GM15510 (cell line): ENCODE results near the gene DIPK2A.

ENCODE experiments used
- POLR2A ChIP-seq: IDR thresholded peaks from 3 replicates; pipeline ENCODE4 v1.6.1; 2011; ENCODE audit warnings: borderline replicate concordance; ENCODE audit not compliant: insufficient read length; ENCODE audit errors: extremely low read depth

DIPK2A gene

GRCh38 chr3:143970773-143971358 lies 757 bp upstream of the DIPK2A start:
- TF ChIP-seq POLR2A, result peak; percentile 28

GRCh38 chr3:143972155-143972504 lies 507 bp downstream of the DIPK2A start:
- TF ChIP-seq POLR2A, result no peak

- peak; percentile 48 for TF ChIP-seq POLR2A
Observed at GRCh38 chr3:143972505-143973258, 1.1 kb downstream of the DIPK2A start.

DNA sequence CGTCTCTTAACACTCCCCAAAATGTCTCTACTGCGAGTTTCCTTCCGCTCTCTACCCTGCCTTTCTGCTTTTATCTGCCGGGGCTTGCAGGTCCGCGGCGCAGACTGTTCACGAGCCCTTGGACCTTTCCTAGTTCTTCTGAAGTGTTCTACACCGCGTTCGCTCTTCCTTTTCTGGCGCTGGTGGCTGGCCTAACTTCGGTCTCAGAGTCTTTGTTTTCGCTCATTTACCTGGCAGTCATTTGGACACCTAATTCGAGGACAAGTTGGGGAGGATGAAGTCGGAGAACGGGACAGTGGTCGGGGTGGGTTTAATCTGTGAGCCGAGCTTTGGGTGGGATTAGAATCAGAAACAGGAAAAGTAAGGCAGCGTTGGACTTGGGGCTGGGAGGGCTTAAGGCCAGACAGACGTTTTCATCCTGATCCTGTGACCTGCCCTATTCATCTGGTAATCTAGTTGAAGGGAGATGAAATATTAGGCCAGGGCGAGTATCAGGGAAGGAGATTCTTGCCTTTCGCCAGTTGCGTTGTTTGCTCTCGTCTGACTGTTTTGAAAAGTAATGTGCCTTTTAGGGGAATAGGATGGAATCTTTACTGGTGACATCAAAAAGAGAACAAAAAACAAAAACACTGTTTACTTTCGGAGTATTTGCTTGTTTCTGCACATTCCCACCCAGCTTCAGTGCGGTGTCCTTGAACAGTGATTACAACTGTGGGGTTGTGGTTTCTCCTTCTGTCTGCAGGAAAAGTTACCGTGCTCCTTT lies 1.8 kb downstream of the DIPK2A start:
- TF ChIP-seq POLR2A, result no peak

DNA sequence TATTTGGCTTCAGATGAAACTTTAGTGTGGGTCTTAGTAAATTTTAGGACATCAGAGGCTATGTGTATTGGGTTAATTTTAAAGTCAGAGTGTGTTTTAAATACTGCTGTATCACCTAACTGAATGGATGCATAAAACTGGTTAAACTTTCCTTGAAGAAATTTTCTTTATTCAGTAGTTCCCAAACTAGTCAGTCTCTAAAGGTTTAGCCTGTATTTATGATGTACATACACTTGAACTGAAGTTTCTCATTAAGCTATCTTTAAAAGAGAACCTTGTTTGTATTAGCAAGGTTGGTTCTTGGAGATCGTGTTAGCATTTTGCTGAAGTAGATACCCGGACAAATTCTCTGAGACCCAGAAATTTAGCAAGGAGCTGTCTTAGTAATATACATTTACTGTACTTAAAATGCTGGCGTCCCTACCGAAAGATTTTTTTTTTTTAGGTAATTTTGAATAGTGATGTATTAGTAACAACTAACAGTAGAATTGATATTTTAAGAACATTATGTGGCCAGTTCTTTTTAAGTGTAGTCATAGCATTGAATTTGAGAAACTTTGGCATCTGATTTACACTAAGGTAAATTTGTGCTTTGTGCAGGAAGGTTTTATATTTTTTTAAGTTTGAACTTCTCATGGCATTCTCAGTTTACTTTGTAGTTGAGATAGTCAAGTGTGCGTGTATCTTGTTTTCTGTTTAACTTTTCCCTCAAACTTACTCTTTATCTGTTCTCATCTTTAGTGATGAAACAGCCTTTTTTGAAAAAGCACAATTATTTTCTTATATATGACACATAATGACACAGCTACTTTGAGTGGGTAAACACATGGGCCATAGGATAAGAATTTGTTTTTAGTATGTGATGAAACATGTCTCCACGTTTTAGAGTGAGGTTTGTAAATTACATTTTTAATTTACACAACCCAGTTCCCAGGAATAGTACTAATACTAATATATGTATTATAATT lies 2.9 kb downstream of the DIPK2A start:
- no peak for TF ChIP-seq POLR2A

DNA sequence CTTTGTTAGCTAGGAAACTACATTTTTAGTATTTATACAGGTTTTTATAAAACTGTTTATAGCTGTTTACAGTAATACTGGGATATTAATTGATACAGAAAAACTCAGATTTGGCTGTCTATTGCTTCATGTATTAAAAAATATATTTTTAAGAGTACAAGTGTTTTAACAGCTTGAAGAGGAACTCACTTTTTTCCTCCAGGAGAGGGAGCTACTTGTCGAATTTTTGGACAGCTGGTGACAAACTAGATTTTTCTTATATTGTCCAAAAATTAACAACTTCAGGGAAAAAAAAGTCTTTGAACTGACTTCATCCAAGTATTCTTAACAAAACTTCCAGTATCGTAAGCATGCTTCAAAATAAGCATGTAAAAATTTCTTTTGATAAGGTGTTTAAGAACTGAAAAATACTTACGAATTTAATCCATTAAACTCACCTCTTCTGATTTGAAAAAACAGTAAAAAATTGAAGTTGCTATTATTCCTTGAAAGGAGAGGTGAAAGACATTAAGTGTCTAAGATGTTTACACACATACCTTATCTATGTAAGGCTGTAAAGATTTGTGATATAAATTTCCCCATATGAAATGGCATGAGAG lies 4.0 kb downstream of the DIPK2A start:
- TF ChIP-seq POLR2A, result no peak

DNA sequence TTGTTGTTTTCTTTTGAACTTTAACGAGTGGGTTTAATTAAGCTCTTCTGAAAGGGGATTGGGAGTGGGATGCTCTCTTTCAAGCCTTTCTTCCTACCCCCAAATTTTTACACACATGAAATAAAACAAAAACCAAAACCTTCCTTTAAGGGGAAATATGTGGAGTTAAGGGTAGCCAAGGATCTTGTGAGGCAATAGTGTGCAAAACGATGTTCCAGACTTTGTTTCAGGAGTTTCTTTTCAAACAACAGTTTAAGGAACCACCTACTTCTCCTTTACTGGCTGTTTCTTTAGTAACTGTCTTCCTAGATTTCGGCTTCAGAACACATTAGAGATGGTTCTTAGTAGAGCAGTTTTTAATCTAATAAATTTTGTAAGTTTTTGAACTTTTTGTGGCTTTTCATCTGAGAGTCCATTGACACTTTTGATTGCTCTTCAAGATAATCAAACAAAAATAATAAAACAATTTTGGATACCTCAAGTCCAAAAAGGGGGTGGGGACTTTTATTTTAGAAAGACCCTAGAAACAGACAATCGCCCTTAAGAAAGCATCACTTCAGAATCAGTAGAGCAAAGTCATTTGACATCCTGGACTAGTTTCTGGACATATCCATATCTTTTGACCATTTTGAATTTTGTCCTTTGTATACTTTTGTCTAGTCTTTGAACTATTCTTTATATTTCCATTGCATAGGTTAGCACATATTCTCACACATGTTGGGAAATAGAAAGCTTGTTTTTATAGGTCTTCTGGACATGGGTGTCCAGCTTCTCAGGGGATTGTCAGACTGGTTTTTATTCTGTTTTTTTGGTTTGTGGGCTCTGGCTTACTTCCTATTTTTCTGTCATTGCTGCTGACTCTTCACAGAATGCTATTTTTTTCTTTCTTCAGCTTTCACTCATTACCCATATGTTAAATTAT lies 6.0 kb downstream of the DIPK2A start:
- no peak for TF ChIP-seq POLR2A

GRCh38 chr3:143978263-143978631 lies 6.6 kb downstream of the DIPK2A start:
- no peak for TF ChIP-seq POLR2A

DNA sequence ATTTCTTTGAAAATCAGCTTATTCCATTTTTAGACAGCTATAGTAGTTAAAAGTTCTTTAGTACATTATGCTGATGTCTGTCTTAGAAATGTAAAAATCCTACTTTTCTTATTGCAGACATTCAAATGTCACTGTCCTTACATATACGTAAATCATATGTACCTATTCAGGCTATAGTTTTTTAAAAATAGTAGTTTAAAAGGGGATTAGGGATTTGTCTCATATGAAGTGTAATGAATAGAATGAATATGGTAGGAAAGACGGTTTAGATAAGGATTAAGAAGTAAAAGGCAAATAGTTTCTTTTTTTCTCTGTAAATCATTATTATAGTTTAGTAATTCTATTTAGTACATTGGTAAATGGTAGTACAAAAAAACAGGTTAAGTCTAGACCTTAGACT lies 7.4 kb downstream of the DIPK2A start:
- no peak for TF ChIP-seq POLR2A

DNA sequence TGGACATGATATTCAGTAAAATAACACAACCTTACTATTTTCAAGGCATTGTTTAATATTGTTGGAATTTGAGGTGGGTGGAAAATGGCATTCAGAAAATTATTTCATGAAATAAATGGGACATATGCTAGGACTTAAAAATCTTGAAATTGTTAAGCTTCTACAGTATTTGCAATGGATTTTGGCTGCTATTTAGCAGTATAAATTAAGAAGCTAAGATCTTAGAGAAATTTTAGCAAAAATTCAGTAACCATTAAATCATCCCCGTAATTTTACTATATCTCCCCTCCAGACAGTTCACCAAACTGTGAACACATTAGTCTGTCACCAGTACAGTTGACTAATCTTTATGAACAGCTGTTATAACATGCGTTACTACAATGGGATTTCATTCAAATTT lies 8.2 kb downstream of the DIPK2A start:
- TF ChIP-seq POLR2A, result no peak

DNA sequence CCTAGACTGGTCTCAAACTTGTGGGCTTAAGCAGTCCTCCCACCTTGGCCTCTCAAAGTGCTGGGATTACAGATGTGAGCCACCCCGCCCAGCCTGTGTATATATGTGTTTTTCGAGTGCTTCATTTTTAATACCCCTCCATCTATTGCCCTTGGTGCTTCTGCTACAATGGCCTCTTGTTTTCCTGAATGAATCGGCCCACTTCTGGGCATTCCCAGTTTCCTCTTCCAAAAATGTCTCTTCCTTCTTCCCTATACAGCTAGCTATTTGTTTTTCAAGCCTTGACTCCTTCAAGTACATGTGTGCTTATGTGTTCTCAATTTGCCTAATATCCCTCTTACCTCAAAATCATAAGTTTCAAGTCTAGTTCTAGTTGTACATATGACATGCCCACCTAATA lies 16.7 kb downstream of the DIPK2A start:
- no peak for TF ChIP-seq POLR2A

DNA sequence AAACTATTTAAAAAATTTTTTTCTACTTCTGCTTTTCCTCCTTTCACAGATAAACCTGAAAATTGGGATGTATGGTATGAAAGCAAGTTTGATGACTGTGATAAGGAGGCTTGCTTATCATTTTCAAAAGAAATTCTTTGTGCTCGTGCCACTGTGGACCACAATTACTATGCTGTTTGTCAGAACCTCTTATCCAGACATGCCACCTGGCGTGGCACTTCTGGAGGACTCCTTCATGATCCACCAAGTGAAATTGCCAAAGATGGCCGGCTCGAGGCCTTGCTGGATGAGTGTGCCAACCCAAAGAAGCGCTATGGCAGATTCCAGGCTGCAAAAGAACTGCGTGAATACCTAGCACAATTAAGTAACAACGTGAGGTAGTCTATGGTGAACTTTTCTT lies 17.8 kb downstream of the DIPK2A start:
- TF ChIP-seq POLR2A, result no peak

DNA sequence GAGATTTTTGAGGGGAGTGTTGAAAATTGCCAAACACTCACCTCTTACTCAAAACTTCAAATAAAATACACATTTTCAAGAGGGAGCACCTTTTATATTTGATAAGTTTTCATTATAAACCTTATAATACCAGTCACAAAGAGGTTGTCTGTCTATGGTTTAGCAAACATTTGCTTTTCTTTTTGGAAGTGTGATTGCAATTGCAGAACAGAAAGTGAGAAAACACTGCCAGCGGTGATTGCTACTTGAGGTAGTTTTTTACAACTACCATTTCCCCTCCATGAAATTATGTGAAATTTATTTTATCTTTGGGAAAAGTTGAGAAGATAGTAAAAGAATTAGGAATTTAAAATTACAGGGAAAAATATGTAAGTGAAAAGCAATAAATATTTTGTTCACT lies 20.1 kb downstream of the DIPK2A start:
- no peak for TF ChIP-seq POLR2A
